SK-N-SH (cell line): ENCODE results near the gene ECEL1. TPM values are rescaled to one million over a fixed set of nuclear protein-coding genes. Genes with fewer than 3 reads are reported as not detected.

Experiments
- CTCF ChIA-PET: fragments of 300-600, 350-600 bp; formaldehyde crosslinking; extraction: SDS; loops from one replicate; lab custom pipeline; 2021; lab: Yijun Ruan, JAX
- POLR2A ChIA-PET: fragments of 350-600 bp; sonication (Branson Sonifier 250); formaldehyde crosslinking; extraction: SDS; loops from one replicate; lab custom pipeline; 2020; ENCODE audit warnings: antibody characterized with exemption, inconsistent platforms; lab: Yijun Ruan, JAX
- DNase-seq: peaks from one replicate; pipeline ENCODE4 v3.0.0; 2012
- H2AFZ ChIP-seq: fragments of 200-600 bp; sonication (generic); 2 replicates; pipeline ENCODE4 v1.8.1; 2016; ENCODE audit warnings: antibody characterized with exemption, mild to moderate bottlenecking, low read depth
- H3F3A ChIP-seq: fragments of 200-600 bp; sonication (generic); replicated peaks from 2 replicates; pipeline ENCODE3; 2016; ENCODE audit warnings: antibody characterized with exemption, mild to moderate bottlenecking; ENCODE audit not compliant: insufficient read depth
- H3K27ac ChIP-seq, 2 experiments: fragments of 200-500 bp in 1 of 2; fragments of 200-600 bp in 1 of 2; sonication (Bioruptor generic) in 1 of 2; sonication (generic), shearing (Covaris generic) in 1 of 2; 2 replicates each; pipeline versions ENCODE4 v1.5.1 to v1.6.1; 2014 to 2016; ENCODE audit warnings: low read depth in 2 of 2, inconsistent platforms in 1 of 2, low read length in 1 of 2, mild to moderate bottlenecking in 1 of 2, mixed read lengths in 1 of 2
- H3K27me3 ChIP-seq: fragments of 200-600 bp; sonication (generic), shearing (Covaris generic); 2 replicates; pipeline ENCODE4 v1.6.1; 2016; ENCODE audit warnings: mixed run types; ENCODE audit not compliant: insufficient read depth
- H3K36me3 ChIP-seq, 2 experiments: fragments of 200-500 bp in 1 of 2; fragments of 200-600 bp in 1 of 2; sonication (Bioruptor generic) in 1 of 2; sonication (generic) in 1 of 2; replicated peaks in 1 of 2; 2 replicates each; pipeline versions ENCODE3 to v1.5.1; 2014 to 2016; ENCODE audit warnings: low read length in 1 of 2, mild to moderate bottlenecking in 1 of 2; ENCODE audit not compliant: insufficient read depth in 2 of 2, control insufficient read depth in 1 of 2
- H3K4me1 ChIP-seq, 2 experiments: fragments of 200-500 bp in 1 of 2; fragments of 200-600 bp in 1 of 2; sonication (Bioruptor generic) in 1 of 2; sonication (generic), shearing (Covaris generic) in 1 of 2; 2 replicates each; pipeline versions ENCODE4 v1.5.1 to v1.6.1; 2014 to 2016; ENCODE audit warnings: low read depth in 1 of 2, low read length in 1 of 2, mixed run types in 1 of 2; ENCODE audit not compliant: insufficient read depth in 2 of 2, control insufficient read depth in 1 of 2
- H3K4me2 ChIP-seq: fragments of 200-600 bp; sonication (generic), shearing (Covaris generic); 2 replicates; pipeline ENCODE4 v1.6.1; 2017; ENCODE audit warnings: mixed run types
- H3K4me3 ChIP-seq, 2 experiments: fragments of 200-500 bp in 1 of 2; fragments of 200-600 bp in 1 of 2; sonication (Bioruptor generic) in 1 of 2; sonication (generic), shearing (Covaris generic) in 1 of 2; 2 replicates each; pipeline versions ENCODE4 v1.5.1 to v1.8.1; 2014 to 2016; ENCODE audit warnings: low read depth in 2 of 2, inconsistent platforms in 1 of 2, low read length in 1 of 2, mild to moderate bottlenecking in 1 of 2, mixed read lengths in 1 of 2, moderate library complexity in 1 of 2
- H3K79me2 ChIP-seq: fragments of 200-600 bp; sonication (generic); 2 replicates; pipeline ENCODE4 v1.8.1; 2017; ENCODE audit warnings: mild to moderate bottlenecking; ENCODE audit not compliant: insufficient read depth
- H3K9ac ChIP-seq: fragments of 200-600 bp; sonication (generic); 2 replicates; pipeline ENCODE4 v1.6.1; 2017; ENCODE audit warnings: mixed run types
- H3K9me2 ChIP-seq: fragments of 200-600 bp; sonication (generic); 2 replicates; pipeline ENCODE4 v1.6.1; 2017; ENCODE audit warnings: mixed run types
- H3K9me3 ChIP-seq: fragments of 200-600 bp; sonication (generic); 2 replicates; pipeline ENCODE4 v1.6.1; 2017; ENCODE audit warnings: mixed run types, mild to moderate bottlenecking, moderate library complexity
- H4K20me1 ChIP-seq: fragments of 200-600 bp; sonication (generic); 2 replicates; pipeline ENCODE4 v1.6.1; 2017; ENCODE audit warnings: mild to moderate bottlenecking, mixed run types; ENCODE audit not compliant: insufficient read depth
- CTCF ChIP-seq: fragments of 200-600 bp; sonication (generic); IDR thresholded peaks from 2 replicates; pipeline ENCODE4 v1.6.1; 2017; ENCODE audit warnings: antibody characterized with exemption, mild to moderate bottlenecking, moderate library complexity
- ELF1 ChIP-seq: IDR thresholded peaks from 2 replicates; pipeline ENCODE4 v1.4.0; 2012
- MAX ChIP-seq: IDR thresholded peaks from 2 replicates; pipeline ENCODE4 v1.4.0; 2012; ENCODE audit warnings: low read depth
- MEF2A ChIP-seq: IDR thresholded peaks from 2 replicates; pipeline ENCODE4 v1.4.0; 2012; ENCODE audit warnings: low read depth, borderline replicate concordance
- NRF1 ChIP-seq: IDR thresholded peaks from 2 replicates; pipeline ENCODE4 v1.6.1; 2012; ENCODE audit warnings: low read depth, mild to moderate bottlenecking, low read length
- RAD21 ChIP-seq: IDR thresholded peaks from 2 replicates; pipeline ENCODE4 v1.6.1; 2012; ENCODE audit warnings: mild to moderate bottlenecking, low read length
- RCOR1 ChIP-seq: fragments of 150-350 bp; IDR thresholded peaks from 2 replicates; pipeline ENCODE4 v1.6.1; 2017; ENCODE audit warnings: antibody characterized with exemption, low read length
- RXRA ChIP-seq: IDR thresholded peaks from 2 replicates; pipeline ENCODE4 v1.4.0; 2012; ENCODE audit warnings: low read depth, mild to moderate bottlenecking, borderline replicate concordance
- SIN3A ChIP-seq: IDR thresholded peaks from 2 replicates; pipeline ENCODE4 v1.6.1; 2012; ENCODE audit warnings: low read depth, mild to moderate bottlenecking, low read length, moderate library complexity, borderline replicate concordance
- TCF12 ChIP-seq: IDR thresholded peaks from 2 replicates; pipeline ENCODE4 v1.4.0; 2012
- TEAD4 ChIP-seq: IDR thresholded peaks from 2 replicates; pipeline ENCODE4 v1.4.0; 2012; ENCODE audit warnings: mild to moderate bottlenecking, borderline replicate concordance; ENCODE audit not compliant: insufficient read depth
- USF2 ChIP-seq: fragments of 150-350 bp; IDR thresholded peaks from 2 replicates; pipeline ENCODE4 v1.6.1; 2017; ENCODE audit warnings: antibody characterized with exemption, low read length, low read depth, borderline replicate concordance
- YY1 ChIP-seq: IDR thresholded peaks from 2 replicates; pipeline ENCODE4 v1.4.0; 2012; ENCODE audit warnings: low read depth, mild to moderate bottlenecking
- WGBS: methylation state at CpG from one replicate; pipeline ENCODE4 v1.1.6; 2017; ENCODE audit warnings: low lambda C conversion rate; 5-methylcytosine and 5-hydroxymethylcytosine counted together
- polyA plus RNA-seq, 3 experiments: library from polyadenylated mRNA; depleted of rRNA; stranded (reverse); fragments of >200 nt; gene quantifications; 2 replicates each; pipeline ENCODE4 v1.2.3, GENCODE V29; 2012

ECEL1 gene
- polyA plus RNA-seq, 1 of the 3 experiments (the other 2 are of a cell fraction), result not detected

- POLR2A ChIA-PET, result no interaction called here
- Histone ChIP-seq H3K36me3 (no peaks in the 10 kb centered on the region), H3K79me2 (no peaks in the 10 kb centered on the region), H3K27me3 (no peaks in the 10 kb centered on the region), H3F3A (no peaks in the 10 kb centered on the region), H3K4me2 (no peak overlapping the region), H3K4me3 (no peak overlapping the region), H3K9me3 (no peaks in the 10 kb centered on the region), H3K27ac (no peak overlapping the region), H3K9ac (no peak overlapping the region), H2AFZ (no peak overlapping the region), H4K20me1 (no peaks in the 10 kb centered on the region), H3K9me2 (no peaks in the 10 kb centered on the region), H3K4me1 (peaks cover 0 to 5% of the 10 kb centered on the region in 2 experiments; a peak in 1 of 4 replicates)
- no peak for DNase-seq
- CTCF ChIA-PET, result no interaction called here
- 50% methylated on average over 5 of the region's 5 CpGs for WGBS
- TF ChIP-seq TCF12 (no peak), MEF2A (no peak), SIN3A (no peak), RXRA (no peak), USF2 (no peak), CTCF (no peak), TEAD4 (no peak), NRF1 (no peak), YY1 (no peak)
These were observed 48.3 kb upstream of the ECEL1 start for GRCh38 chr2:232535761-232536530.

GRCh38 chr2:232534940-232535651 lies 47.5 kb upstream of the ECEL1 start:
- Histone ChIP-seq H4K20me1 (no peaks in the 10 kb centered on the region), H3K9me3 (no peaks in the 10 kb centered on the region), H3K27me3 (no peaks in the 10 kb centered on the region), H3K9ac (no peak overlapping the region), H3F3A (no peaks in the 10 kb centered on the region), H3K9me2 (no peaks in the 10 kb centered on the region), H3K79me2 (no peaks in the 10 kb centered on the region), H2AFZ (no peak overlapping the region), H3K4me3 (no peak overlapping the region), H3K36me3 (no peaks in the 10 kb centered on the region), H3K4me2 (no peak overlapping the region), H3K27ac (no peak overlapping the region), H3K4me1 (peaks cover 0 to 5% of the 10 kb centered on the region in 2 experiments; a peak in 1 of 4 replicates)
- POLR2A ChIA-PET, result no interaction called here
- CTCF ChIA-PET, result interaction anchor here (5.4 kb wide), 1 partner anchor 13 kb away, joined by 32 read pairs; the partner anchor contains the start of gene PRSS56
- no peak for DNase-seq
- WGBS, result 53% methylated on average over 4 of the region's 14 CpGs
- TF ChIP-seq MAX (no peak), RAD21 (no peak), ELF1 (no peak), RCOR1 (no peak)
